Skeletal muscle tissue (tissue), 4 donors: Measurements from ENCODE around the gene BNC2. TPM values are rescaled to one million over a fixed set of nuclear protein-coding genes. Genes with fewer than 3 reads are reported as not detected.
A peak's percentile ranks its signal among the peaks of the same experiment; 100 is the strongest.

Experiments used
- H3K27ac ChIP-seq: one replicate; pipeline ENCODE4 v1.7.0; 2013; ENCODE audit warnings: mild to moderate bottlenecking, low read depth, low read length, inconsistent platforms
- H3K27me3 ChIP-seq, 3 donors: one replicate each; pipeline ENCODE4 v1.7.0; 2013; ENCODE audit warnings: low read length in 3 of 3; ENCODE audit not compliant: control insufficient read depth in 3 of 3, insufficient read depth in 3 of 3
- H3K36me3 ChIP-seq, 3 donors: one replicate each; pipeline ENCODE4 v1.7.0; 2013; ENCODE audit warnings: low read length in 3 of 3; ENCODE audit not compliant: control insufficient read depth in 3 of 3, insufficient read depth in 3 of 3
- H3K4me1 ChIP-seq, 3 donors: one replicate each; pipeline ENCODE4 v1.7.0; 2013; ENCODE audit warnings: low read length in 3 of 3, mild to moderate bottlenecking in 3 of 3; ENCODE audit not compliant: control insufficient read depth in 3 of 3, insufficient read depth in 3 of 3
- H3K4me3 ChIP-seq, 3 donors: one replicate each; pipeline ENCODE4 v1.7.0; 2013; ENCODE audit warnings: low read length in 3 of 3
- H3K9ac ChIP-seq, 3 donors: one replicate each; pipeline ENCODE4 v1.7.0; 2013; ENCODE audit warnings: low read length in 3 of 3, mild to moderate bottlenecking in 3 of 3, moderate library complexity in 2 of 3, low read depth in 1 of 3
- H3K9me3 ChIP-seq, 3 donors: one replicate each; pipeline ENCODE4 v1.7.0; 2013; ENCODE audit warnings: low read length in 3 of 3; ENCODE audit not compliant: control insufficient read depth in 3 of 3
- total RNA-seq: library from RNA; depleted of rRNA; stranded (reverse); fragments of >200 nt; gene quantifications from one replicate; pipeline ENCODE4 v1.2.3, GENCODE V29; 2014
- donor health status: Osteomylitis.

BNC2 gene
- total RNA-seq, 1 donor from 2014 or later, result 10.4 TPM

- Histone ChIP-seq H3K4me3 (no peak overlapping the region), H3K27ac (no peak overlapping the region), H3K9ac (no peak overlapping the region), H3K9me3 (no peaks in the 10 kb centered on the region), H3K4me1 (no peaks in the 10 kb centered on the region), H3K36me3 (no peaks in the 10 kb centered on the region), H3K27me3 (no peaks in the 10 kb centered on the region)
Observed at GRCh38 chr9:16801871-16802466, 68.5 kb downstream of the BNC2 start.

- H3K9ac ChIP-seq, result no peak overlapping the region
- no peak overlapping the region for H3K4me3 ChIP-seq
- no peaks in the 10 kb centered on the region for H3K36me3 ChIP-seq
- H3K4me1 ChIP-seq, result peaks cover 0 to 4% (median 0%) of the 10 kb centered on the region in 3 donors
- peak overlapping the region; percentile 60 for H3K27ac ChIP-seq
- no peaks in the 10 kb centered on the region for H3K9me3 ChIP-seq
- no peaks in the 10 kb centered on the region for H3K27me3 ChIP-seq
Observed at GRCh38 chr9:16796304-16796825, 74.1 kb downstream of the BNC2 start.

- Histone ChIP-seq H3K27me3 (no peaks in the 10 kb centered on the region), H3K9me3 (no peaks in the 10 kb centered on the region), H3K4me3 (no peak overlapping the region), H3K27ac (peak overlapping the region; percentile 60), H3K4me1 (peaks cover 0 to 4% (median 0%) of the 10 kb centered on the region in 3 donors), H3K9ac (no peak overlapping the region), H3K36me3 (no peaks in the 10 kb centered on the region)
Observed at GRCh38 chr9:16794871-16795639, 75.4 kb downstream of the BNC2 start.

GRCh38 chr9:16794103-16794502 lies 76.4 kb downstream of the BNC2 start:
- H3K4me3 ChIP-seq, result no peak overlapping the region

GRCh38 chr9:16787724-16788123 lies 82.7 kb downstream of the BNC2 start:
- Histone ChIP-seq H3K27ac (no peak overlapping the region), H3K4me3 (no peak overlapping the region), H3K36me3 (no peaks in the 10 kb centered on the region), H3K9ac (no peak overlapping the region), H3K9me3 (no peaks in the 10 kb centered on the region), H3K27me3 (no peaks in the 10 kb centered on the region), H3K4me1 (no peaks in the 10 kb centered on the region)

More at GRCh38 chr9:16794103-16794502, 76.4 kb downstream of the BNC2 start:
- no peaks in the 10 kb centered on the region for H3K27me3 ChIP-seq
- no peak overlapping the region for H3K9ac ChIP-seq
- H3K4me1 ChIP-seq, result peaks cover 0 to 4% (median 0%) of the 10 kb centered on the region in 3 donors
- no peak overlapping the region for H3K27ac ChIP-seq
- H3K9me3 ChIP-seq, result no peaks in the 10 kb centered on the region
- no peaks in the 10 kb centered on the region for H3K36me3 ChIP-seq

GRCh38 chr9:16784002-16784401 lies 86.5 kb downstream of the BNC2 start:
- no peaks in the 10 kb centered on the region for H3K4me1 ChIP-seq
- H3K36me3 ChIP-seq, result no peaks in the 10 kb centered on the region
- no peak overlapping the region for H3K27ac ChIP-seq
- H3K27me3 ChIP-seq, result no peaks in the 10 kb centered on the region
- no peaks in the 10 kb centered on the region for H3K9me3 ChIP-seq
- H3K9ac ChIP-seq, result no peak overlapping the region
- H3K4me3 ChIP-seq, result no peak overlapping the region

GRCh38 chr9:16782490-16782889 lies 88.0 kb downstream of the BNC2 start:
- Histone ChIP-seq H3K4me1 (no peaks in the 10 kb centered on the region), H3K4me3 (no peak overlapping the region), H3K27ac (no peak overlapping the region), H3K9me3 (no peaks in the 10 kb centered on the region), H3K36me3 (no peaks in the 10 kb centered on the region), H3K27me3 (no peaks in the 10 kb centered on the region), H3K9ac (no peak overlapping the region)

GRCh38 chr9:16775330-16775729 lies 95.1 kb downstream of the BNC2 start:
- H3K9ac ChIP-seq, result no peak overlapping the region

GRCh38 chr9:16773617-16774016 lies 96.9 kb downstream of the BNC2 start:
- H3K4me1 ChIP-seq, result no peaks in the 10 kb centered on the region
- H3K4me3 ChIP-seq, result no peak overlapping the region
- H3K9ac ChIP-seq, result no peak overlapping the region
- H3K36me3 ChIP-seq, result no peaks in the 10 kb centered on the region
- no peaks in the 10 kb centered on the region for H3K9me3 ChIP-seq
- H3K27ac ChIP-seq, result no peak overlapping the region
- H3K27me3 ChIP-seq, result no peaks in the 10 kb centered on the region

More at GRCh38 chr9:16775330-16775729, 95.1 kb downstream of the BNC2 start:
- H3K27ac ChIP-seq, result no peak overlapping the region
- no peaks in the 10 kb centered on the region for H3K9me3 ChIP-seq
- H3K4me3 ChIP-seq, result no peak overlapping the region
- H3K27me3 ChIP-seq, result no peaks in the 10 kb centered on the region
- H3K36me3 ChIP-seq, result no peaks in the 10 kb centered on the region
- no peaks in the 10 kb centered on the region for H3K4me1 ChIP-seq

- no peak overlapping the region for H3K27ac ChIP-seq
- H3K27me3 ChIP-seq, result no peaks in the 10 kb centered on the region
- no peaks in the 10 kb centered on the region for H3K36me3 ChIP-seq
- H3K9ac ChIP-seq, result no peak overlapping the region
- no peaks in the 10 kb centered on the region for H3K9me3 ChIP-seq
- no peak overlapping the region for H3K4me3 ChIP-seq
- H3K4me1 ChIP-seq, result no peaks in the 10 kb centered on the region
Observed at GRCh38 chr9:16773116-16773515, 97.4 kb downstream of the BNC2 start.
